ENCODE data around the gene SLC44A2. TPM values are rescaled to one million over a fixed set of nuclear protein-coding genes. Genes with fewer than 3 reads are reported as not detected.

SLC44A2 gene
- total RNA-seq (100 to 1,000 TPM; 105 to 145 (median 110) TPM), polyA plus RNA-seq (70.1 TPM)
- long read RNA-seq, donor 1, transcript SLC44A2-210 (8 exons, 2,577 nt), result minor isoform, 5 of 248 reads
- long read RNA-seq, donor 1, transcript SLC44A2-202 (22 exons, 3,301 nt), result major isoform, 79 of 248 reads
- long read RNA-seq, donor 1, transcript SLC44A2-203 (22 exons, 3,784 nt), result minor isoform, 7 of 248 reads
- long read RNA-seq, donor 1, transcript SLC44A2-201 (22 exons, 3,671 nt), result minor isoform, 10 of 248 reads
- long read RNA-seq, donor 1, partial matches to known transcripts, result 81 of 248 reads
- long read RNA-seq, donor 1, other reads (novel, unspliced or antisense), result 66 of 248 reads
- long read RNA-seq, donor 2, transcript SLC44A2-202 (22 exons, 3,301 nt), result major isoform, 27 of 117 reads
- long read RNA-seq, donor 2, transcript SLC44A2-201 (22 exons, 3,671 nt), result minor isoform, 7 of 117 reads
- long read RNA-seq, donor 2, transcript SLC44A2-203 (22 exons, 3,784 nt), result minor isoform, 11 of 117 reads
- long read RNA-seq, donor 2, partial matches to known transcripts, result 43 of 117 reads
- long read RNA-seq, donor 2, other reads (novel, unspliced or antisense), result 28 of 117 reads
- long read RNA-seq, donor 3, transcript SLC44A2-210 (8 exons, 2,577 nt), result minor isoform, 6 of 498 reads
- long read RNA-seq, donor 3, transcript SLC44A2-203 (22 exons, 3,784 nt), result minor isoform, 17 of 498 reads
- long read RNA-seq, donor 3, transcript SLC44A2-201 (22 exons, 3,671 nt), result minor isoform, 18 of 498 reads
- long read RNA-seq, donor 3, transcript SLC44A2-202 (22 exons, 3,301 nt), result major isoform, 167 of 498 reads
- long read RNA-seq, donor 3, partial matches to known transcripts, result 193 of 498 reads
- long read RNA-seq, donor 3, other reads (novel, unspliced or antisense), result 97 of 498 reads
- long read RNA-seq, donor 4, transcript SLC44A2-202 (22 exons, 3,301 nt), result major isoform, 31 of 153 reads
- long read RNA-seq, donor 4, partial matches to known transcripts, result 70 of 153 reads
- long read RNA-seq, donor 4, other reads (novel, unspliced or antisense), result 46 of 153 reads

GRCh38 chr19:10625003-10625761 lies at the start of gene SLC44A2:
TSS of gene SLC44A2 (plus strand) at chr19:10625553. CDS start at chr19:10625634, 81 bp downstream.
- intact Hi-C loops (cut with DNase I), result no loop called here
- DNase-seq, result peak; percentile 83 to 95 (median 95)
- ATAC-seq, result peak; percentile 97
- H3K9me3 ChIP-seq (ENCODE audit: control insufficient read depth, low read length), result no peaks in the 10 kb centered on the region
- H3K27me3 ChIP-seq (ENCODE audit: control insufficient read depth, insufficient read depth), result no peaks in the 10 kb centered on the region
- H3K4me1 ChIP-seq (ENCODE audit: control insufficient read depth, insufficient read depth, low read length), result peaks cover 4% of the 10 kb centered on the region
- H3K27ac ChIP-seq (ENCODE audit: low read length), result peak within 1 kb of the TSS; percentile 53
- WGBS, result 17% methylated on average over 53 of the region's 53 CpGs
- H3K4me3 ChIP-seq (ENCODE audit: low read length), result peak within 1 kb of the TSS; percentile 56

GRCh38 chr19:10577951-10578350 lies 47.4 kb upstream of the SLC44A2 start:
- H3K27me3 ChIP-seq (ENCODE audit: control insufficient read depth, insufficient read depth), result no peaks in the 10 kb centered on the region
- WGBS, result 81% methylated on average over 6 of the region's 6 CpGs
- DNase-seq (peak in 1 of 3 donors; percentile 3), ATAC-seq (no peak)
- H3K27ac ChIP-seq (ENCODE audit: low read length), result no peak overlapping the region
- intact Hi-C loops (cut with DNase I), result loop anchor here in 1 of 4 donors (10.0 kb wide), 1 partner anchor 73 kb away; the partner anchor contains the start of gene KEAP1
- H3K4me3 ChIP-seq (ENCODE audit: low read length), result no peak overlapping the region
- no peaks in the 10 kb centered on the region for H3K9me3 ChIP-seq (ENCODE audit: control insufficient read depth, low read length)
- H3K4me1 ChIP-seq (ENCODE audit: control insufficient read depth, insufficient read depth, low read length), result no peaks in the 10 kb centered on the region

GRCh38 chr19:10580979-10581631 lies 44.2 kb upstream of the SLC44A2 start:
- 22% methylated on average over 31 of the region's 31 CpGs for WGBS
- Histone ChIP-seq H3K4me1 (ENCODE audit: control insufficient read depth, insufficient read depth, low read length) (no peaks in the 10 kb centered on the region), H3K9me3 (ENCODE audit: control insufficient read depth, low read length) (no peaks in the 10 kb centered on the region), H3K27me3 (ENCODE audit: control insufficient read depth, insufficient read depth) (no peaks in the 10 kb centered on the region), H3K27ac (ENCODE audit: low read length) (no peak overlapping the region), H3K4me3 (ENCODE audit: low read length) (no peak overlapping the region)
- DNase-seq (peak; percentile 86 to 96 (median 93)), ATAC-seq (peak; percentile 83 to 84)
- intact Hi-C loops (cut with DNase I), result loop anchor here (1.0 to 5.0 kb wide), 5 partner anchors 63 to 121 kb away; partner anchors contain the start of gene QTRT1 (in 1 of the 4)

GRCh38 chr19:10582091-10582490 lies 43.3 kb upstream of the SLC44A2 start:
- DNase-seq, result peak in 1 of 3 donors; percentile 10
- Histone ChIP-seq H3K4me3 (ENCODE audit: low read length) (no peak overlapping the region), H3K4me1 (ENCODE audit: control insufficient read depth, insufficient read depth, low read length) (no peaks in the 10 kb centered on the region), H3K27ac (ENCODE audit: low read length) (no peak overlapping the region), H3K27me3 (ENCODE audit: control insufficient read depth, insufficient read depth) (no peaks in the 10 kb centered on the region), H3K9me3 (ENCODE audit: control insufficient read depth, low read length) (no peaks in the 10 kb centered on the region)
- 87% methylated on average over 13 of the region's 13 CpGs for WGBS
- no peak for ATAC-seq
- intact Hi-C loops (cut with DNase I), result loop anchor here in 2 of 4 donors (5.0 kb wide), 2 partner anchors 115 to 120 kb away; partner anchors contain the start of gene QTRT1 (in 1 of the 2)

- Histone ChIP-seq H3K4me3 (ENCODE audit: low read length) (no peak overlapping the region), H3K27me3 (ENCODE audit: control insufficient read depth, insufficient read depth) (no peaks in the 10 kb centered on the region), H3K9me3 (ENCODE audit: control insufficient read depth, low read length) (no peaks in the 10 kb centered on the region), H3K4me1 (ENCODE audit: control insufficient read depth, insufficient read depth, low read length) (no peaks in the 10 kb centered on the region), H3K27ac (ENCODE audit: low read length) (no peak overlapping the region)
- intact Hi-C loops (cut with DNase I), result loop anchor here in 2 of 4 donors (5.0 kb wide), 2 partner anchors 114 to 119 kb away; partner anchors contain the start of gene QTRT1 (in 1 of the 2)
- no peak for DNase-seq
- whole genome bisulfite sequencing, result 78% methylated on average over 9 of the region's 9 CpGs
- ATAC-seq, result no peak
Observed at GRCh38 chr19:10583036-10583776, 42.1 kb upstream of the SLC44A2 start.

GRCh38 chr19:10586396-10586795 lies 39.0 kb upstream of the SLC44A2 start:
- Histone ChIP-seq H3K27ac (ENCODE audit: low read length) (no peak overlapping the region), H3K9me3 (ENCODE audit: control insufficient read depth, low read length) (no peaks in the 10 kb centered on the region), H3K4me1 (ENCODE audit: control insufficient read depth, insufficient read depth, low read length) (no peaks in the 10 kb centered on the region), H3K4me3 (ENCODE audit: low read length) (no peak overlapping the region), H3K27me3 (ENCODE audit: control insufficient read depth, insufficient read depth) (no peaks in the 10 kb centered on the region)
- ATAC-seq, result no peak
- intact Hi-C loops (cut with DNase I), result no loop called here
- DNase-seq, result peak in 1 of 3 donors; percentile 4
- WGBS, result 81% methylated on average over 6 of the region's 6 CpGs

GRCh38 chr19:10587022-10587838 lies 38.1 kb upstream of the SLC44A2 start, which contains the start of gene AP1M2:
TSS of gene AP1M2 (minus strand) at chr19:10587312. CDS start at chr19:10587231, 81 bp downstream.
- 20% methylated on average over 35 of the region's 35 CpGs for WGBS
- H3K27me3 ChIP-seq (ENCODE audit: control insufficient read depth, insufficient read depth), result no peaks in the 10 kb centered on the region
- no peak within 1 kb of the TSS for H3K4me3 ChIP-seq (ENCODE audit: low read length)
- no peaks in the 10 kb centered on the region for H3K9me3 ChIP-seq (ENCODE audit: control insufficient read depth, low read length)
- ATAC-seq, result no peak
- H3K4me1 ChIP-seq (ENCODE audit: control insufficient read depth, insufficient read depth, low read length), result no peaks in the 10 kb centered on the region
- DNase-seq, result peak in 1 of 3 donors; percentile 37
- no peak within 1 kb of the TSS for H3K27ac ChIP-seq (ENCODE audit: low read length)
- intact Hi-C loops (cut with DNase I), result no loop called here

GRCh38 chr19:10587839-10588150 lies 37.6 kb upstream of the SLC44A2 start:
- 86% methylated on average over 2 of the region's 2 CpGs for WGBS
- H3K27me3 ChIP-seq (ENCODE audit: control insufficient read depth, insufficient read depth), result no peaks in the 10 kb centered on the region
- intact Hi-C loops (cut with DNase I), result no loop called here

GRCh38 chr19:10593148-10593547 lies 32.2 kb upstream of the SLC44A2 start:
- no peaks in the 10 kb centered on the region for H3K9me3 ChIP-seq (ENCODE audit: control insufficient read depth, low read length)
- H3K4me3 ChIP-seq (ENCODE audit: low read length), result no peak overlapping the region
- H3K27ac ChIP-seq (ENCODE audit: low read length), result no peak overlapping the region
- intact Hi-C loops (cut with DNase I), result no loop called here
- H3K4me1 ChIP-seq (ENCODE audit: control insufficient read depth, insufficient read depth, low read length), result no peaks in the 10 kb centered on the region
- WGBS, result 92% methylated on average over 7 of the region's 7 CpGs
- peak in 1 of 3 donors; percentile 47 for DNase-seq
- ATAC-seq, result no peak
- H3K27me3 ChIP-seq (ENCODE audit: control insufficient read depth, insufficient read depth), result no peaks in the 10 kb centered on the region

More at GRCh38 chr19:10587839-10588150, 37.6 kb upstream of the SLC44A2 start:
- ATAC-seq (no peak), DNase-seq (no peak)
- H3K27ac ChIP-seq (ENCODE audit: low read length), result no peak overlapping the region
- no peaks in the 10 kb centered on the region for H3K9me3 ChIP-seq (ENCODE audit: control insufficient read depth, low read length)
- H3K4me1 ChIP-seq (ENCODE audit: control insufficient read depth, insufficient read depth, low read length), result no peaks in the 10 kb centered on the region
- no peak overlapping the region for H3K4me3 ChIP-seq (ENCODE audit: low read length)

All from right cardiac atrium (tissue), 5 donors.